GM19025 (cell line): ENCODE results near the gene GPR68.
"Not testable (repeated sequence)": the region's sequence is repeated elsewhere in the genome, so short reads cannot be mapped to it uniquely, and the experiment has no call there.

Experiments
- ATAC-seq: cut with Tn5 transposase; IDR thresholded peaks from one replicate; pipeline ENCODE4 v1.9.1; 2021; ENCODE audit warnings: mild to moderate bottlenecking, low read depth, moderate library complexity; ENCODE audit not compliant: unreplicated experiment

The GPR68 gene

GRCh38 chr14:91254461-91254860 is 10.0 kb upstream of the GPR68 start:
- ATAC-seq = no peak

GRCh38 chr14:91253795-91254323 is 9.4 kb upstream of the GPR68 start:
- no peak for ATAC-seq

GRCh38 chr14:91252871-91253794 is 8.6 kb upstream of the GPR68 start:
- no peak for ATAC-seq

- no peak for ATAC-seq
Observed at GRCh38 chr14:91250912-91251311, 6.4 kb upstream of the GPR68 start.

- ATAC-seq = peak; percentile 87
Observed at GRCh38 chr14:91249841-91250616, 5.5 kb upstream of the GPR68 start.

- no peak for ATAC-seq
Observed at GRCh38 chr14:91246051-91246852, 1.7 kb upstream of the GPR68 start.

- ATAC-seq = not testable (repeated sequence)
Observed at GRCh38 chr14:91245616-91246015, 1.1 kb upstream of the GPR68 start.

GRCh38 chr14:91245029-91245428 is 525 bp upstream of the GPR68 start:
- no peak for ATAC-seq

- no peak for ATAC-seq
Observed at GRCh38 chr14:91243074-91243471, 1.4 kb downstream of the GPR68 start.

GRCh38 chr14:91242635-91243034 is 1.9 kb downstream of the GPR68 start:
- ATAC-seq = no peak

GRCh38 chr14:91241863-91242262 is 2.6 kb downstream of the GPR68 start:
- ATAC-seq = peak; percentile 50

- ATAC-seq = no peak
Observed at GRCh38 chr14:91238661-91239060, 5.8 kb downstream of the GPR68 start.

- ATAC-seq = no peak
Observed at GRCh38 chr14:91238085-91238484, 6.4 kb downstream of the GPR68 start.

GRCh38 chr14:91237219-91237618 is 7.3 kb downstream of the GPR68 start:
- ATAC-seq = no peak

- no peak for ATAC-seq
Observed at GRCh38 chr14:91235841-91236240, 8.7 kb downstream of the GPR68 start.

GRCh38 chr14:91234791-91235114 is 9.8 kb downstream of the GPR68 start:
- ATAC-seq = no peak

- ATAC-seq = no peak
Observed at GRCh38 chr14:91233936-91234790, 10.3 kb downstream of the GPR68 start.

GRCh38 chr14:91232603-91233002 is 11.9 kb downstream of the GPR68 start:
- ATAC-seq = no peak

GRCh38 chr14:91232052-91232451 is 12.5 kb downstream of the GPR68 start:
- no peak for ATAC-seq

GRCh38 chr14:91231446-91231845 is 13.1 kb downstream of the GPR68 start:
- no peak for ATAC-seq
